ENCODE data around the gene SLC22A12.

Gene SLC22A12

DNA sequence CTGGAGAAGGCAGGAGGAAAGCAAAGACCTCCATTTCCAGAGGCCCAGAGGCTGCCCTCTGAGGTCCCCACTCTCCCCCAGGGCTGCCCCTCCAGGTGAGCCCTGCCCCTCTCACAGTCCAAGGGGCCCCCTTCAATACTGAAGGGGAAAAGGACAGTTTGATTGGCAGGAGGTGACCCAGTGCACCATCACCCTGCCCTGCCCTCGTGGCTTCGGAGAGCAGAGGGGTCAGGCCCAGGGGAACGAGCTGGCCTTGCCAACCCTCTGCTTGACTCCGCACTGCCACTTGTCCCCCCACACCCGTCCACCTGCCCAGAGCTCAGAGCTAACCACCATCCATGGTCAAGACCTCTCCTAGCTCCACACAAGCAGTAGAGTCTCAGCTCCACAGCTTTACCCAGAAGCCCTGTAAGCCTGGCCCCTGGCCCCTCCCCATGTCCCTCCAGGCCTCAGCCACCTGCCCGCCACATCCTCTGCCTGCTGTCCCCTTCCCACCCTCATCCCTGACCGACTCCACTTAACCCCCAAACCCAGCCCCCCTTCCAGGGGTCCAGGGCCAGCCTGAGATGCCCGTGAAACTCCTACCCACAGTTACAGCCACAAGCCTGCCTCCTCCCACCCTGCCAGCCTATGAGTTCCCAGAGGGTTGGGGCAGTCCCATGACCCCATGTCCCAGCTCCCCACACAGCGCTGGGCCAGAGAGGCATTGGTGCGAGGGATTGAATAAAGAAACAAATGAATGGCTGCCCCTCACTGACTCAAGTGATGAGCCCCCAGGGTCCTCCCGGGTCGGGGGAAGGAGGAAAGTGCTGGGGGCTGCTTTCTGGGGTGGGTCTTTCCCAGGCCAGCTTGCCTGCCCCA lies 10.8 kb downstream of the SLC22A12 start:
- no peak overlapping the region for H3K27ac ChIP-seq
- no peak for DNase-seq (ENCODE audit: low read depth, low spot score)

DNA sequence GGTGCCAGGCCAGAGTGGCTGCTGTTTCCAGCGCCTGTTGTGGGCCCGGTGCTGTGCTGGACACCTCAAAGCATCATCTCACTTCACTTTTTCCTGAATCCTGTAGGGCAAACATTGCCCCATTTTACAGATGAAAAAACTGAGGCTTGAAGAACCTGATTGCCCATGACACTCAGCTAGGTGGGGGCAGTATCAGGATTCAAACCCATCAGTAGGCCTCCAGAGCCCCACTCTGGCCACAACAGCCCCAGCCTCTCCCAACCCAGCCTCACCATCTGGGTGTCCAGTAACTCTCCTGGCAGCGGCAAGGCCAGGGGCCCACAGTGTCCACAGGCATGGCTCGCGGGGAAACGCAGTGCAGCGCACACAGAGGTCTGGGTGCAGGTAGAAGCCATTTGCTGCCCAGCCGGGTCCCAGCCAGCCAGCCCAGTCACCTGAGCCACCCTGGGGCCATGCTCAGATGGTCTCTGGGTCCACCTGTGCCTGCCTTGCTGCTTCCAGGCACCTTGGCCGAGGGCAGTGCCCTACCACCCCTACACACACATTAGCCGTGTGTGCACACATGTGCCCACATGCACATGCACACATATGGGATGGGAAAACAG lies 11.5 kb downstream of the SLC22A12 start:
- DNase-seq (ENCODE audit: low read depth, low spot score): no peak
- no peak overlapping the region for H3K27ac ChIP-seq

DNA sequence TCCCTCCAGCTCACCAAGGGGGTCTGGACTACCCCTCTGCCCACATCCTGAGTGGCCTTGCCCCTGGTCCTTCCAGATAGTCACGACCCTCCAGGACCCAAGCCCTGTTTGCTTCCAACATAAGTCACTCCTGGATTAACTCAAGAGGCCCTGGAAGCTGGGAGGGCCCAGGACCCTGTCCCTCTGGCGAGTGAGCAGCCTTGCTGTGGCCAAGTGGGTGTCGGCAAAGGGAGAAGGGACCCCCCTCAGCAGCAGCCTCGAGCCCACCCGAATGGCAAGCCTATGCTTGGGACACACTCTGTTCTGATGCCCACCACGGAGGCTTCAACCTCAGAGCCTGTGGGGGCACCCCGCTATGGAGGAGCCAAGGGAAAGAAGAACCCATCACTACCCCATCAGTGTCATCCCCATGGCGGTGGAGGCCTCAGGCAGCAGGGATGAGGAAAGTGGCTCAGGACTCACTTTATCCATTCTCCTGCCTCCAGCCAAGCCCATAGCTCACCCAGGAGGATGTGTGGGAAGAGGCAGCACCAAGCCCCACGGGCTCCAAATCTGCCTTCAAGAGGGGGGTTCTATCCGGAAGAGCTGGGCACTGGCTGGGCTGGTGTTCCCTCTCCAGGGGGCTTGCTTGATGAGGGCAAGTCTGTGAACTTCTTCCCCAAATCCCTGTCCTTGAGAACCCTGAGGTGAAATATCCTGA lies 12.5 kb downstream of the SLC22A12 start:
- DNase-seq (ENCODE audit: low read depth, low spot score): no peak
- no peak overlapping the region for H3K27ac ChIP-seq

DNA sequence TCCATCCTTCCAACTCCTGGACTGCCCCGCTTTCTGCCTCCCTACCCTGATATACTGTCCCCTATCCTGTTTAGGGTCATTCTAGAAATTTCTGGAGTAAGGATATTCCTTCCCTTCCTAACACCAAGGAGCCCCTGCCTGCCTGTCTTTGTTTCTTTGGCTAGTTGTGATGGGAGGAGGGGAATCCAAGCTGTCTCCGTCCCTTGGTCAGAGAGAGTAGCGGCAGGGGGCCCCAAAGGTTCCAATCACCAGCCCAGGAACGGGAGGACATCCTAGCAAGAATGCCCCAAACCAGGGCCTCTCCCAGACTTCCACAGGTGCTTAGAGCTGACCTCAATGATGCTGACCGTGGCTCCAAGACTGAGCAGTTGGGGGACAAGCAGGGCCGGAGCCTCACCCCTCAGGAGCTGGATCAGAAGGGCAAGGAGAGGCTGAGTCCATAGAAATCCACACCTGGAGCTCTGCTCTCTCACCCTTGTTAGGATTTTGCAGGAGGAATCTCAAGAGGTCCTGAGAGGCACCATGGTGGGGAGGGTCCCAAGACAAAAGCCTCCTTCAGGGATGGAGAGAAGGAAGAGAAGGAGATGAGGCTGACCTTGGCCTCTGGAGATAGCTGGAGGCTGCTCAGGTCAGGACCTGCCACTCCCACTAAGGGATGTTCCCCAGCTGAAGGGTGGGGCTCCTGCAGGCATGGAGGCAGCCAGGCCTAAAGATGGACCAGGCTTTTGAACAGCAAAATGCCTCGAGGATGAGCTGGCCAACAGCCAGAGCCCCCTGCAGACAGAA lies 13.6 kb downstream of the SLC22A12 start:
- H3K27ac ChIP-seq: no peak overlapping the region
- no peak for DNase-seq (ENCODE audit: low read depth, low spot score)

DNA sequence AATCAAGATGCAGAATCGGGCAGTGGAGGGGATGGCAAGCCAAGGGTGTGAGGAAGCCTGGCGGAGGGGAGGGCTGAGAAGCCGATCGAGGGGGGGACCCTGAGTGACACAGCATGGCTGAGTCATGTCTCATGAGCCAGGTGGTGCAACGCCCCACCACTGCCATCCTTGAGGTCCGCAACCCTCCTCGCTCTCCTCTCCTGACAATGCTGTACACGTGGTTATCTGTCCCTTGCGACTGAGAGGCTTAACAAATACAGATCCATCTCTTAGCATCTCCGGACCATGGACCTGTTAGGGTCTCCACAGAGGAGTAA lies 14.2 kb downstream of the SLC22A12 start:
- no peak for DNase-seq (ENCODE audit: low read depth, low spot score)
- no peak overlapping the region for H3K27ac ChIP-seq

DNA sequence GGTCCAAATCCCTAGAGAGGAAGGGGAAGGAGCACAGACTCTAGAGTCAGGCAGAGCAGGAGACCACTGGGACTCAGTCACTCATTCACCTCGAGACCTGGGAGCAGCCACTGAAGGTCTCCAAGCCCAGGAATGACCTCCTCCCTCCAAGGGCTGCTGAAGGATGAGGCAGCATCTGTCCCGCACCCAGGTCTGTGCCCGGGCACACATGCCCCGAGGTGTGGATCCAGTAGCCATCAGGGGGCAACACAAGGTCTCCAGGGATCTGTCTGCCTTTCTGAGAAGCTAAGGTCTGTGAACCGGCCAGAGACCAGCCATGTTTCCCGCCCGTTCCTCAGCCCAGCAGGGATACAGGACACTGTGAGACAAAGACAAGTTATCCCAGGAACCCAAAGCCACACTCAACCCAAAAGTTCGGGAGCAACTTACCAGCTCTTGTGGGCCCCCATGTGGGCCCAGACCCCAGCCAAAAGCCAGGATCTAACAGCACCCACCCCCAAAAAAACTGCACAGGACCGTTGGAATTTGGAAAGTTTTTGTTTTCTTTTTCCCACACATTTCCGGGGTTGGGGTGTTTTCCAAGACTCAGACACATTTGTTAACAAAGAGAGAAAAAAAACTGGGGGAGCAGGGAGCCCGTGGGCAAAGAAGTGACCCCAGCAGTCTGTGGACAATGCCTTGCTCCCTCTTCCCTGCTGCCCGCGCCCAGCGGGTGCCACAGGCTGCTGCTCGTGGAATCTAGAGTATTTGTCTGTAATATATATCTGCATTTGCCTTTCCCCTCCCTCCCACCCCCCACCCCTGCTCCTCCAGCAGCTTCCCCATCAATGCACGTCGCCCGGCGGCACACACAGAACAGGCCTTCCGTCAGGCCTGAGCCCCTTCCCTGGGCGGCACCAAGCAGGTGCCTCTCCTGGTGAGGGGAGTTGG lies 14.9 kb downstream of the SLC22A12 start:
- no peak overlapping the region for H3K27ac ChIP-seq
- no peak for DNase-seq (ENCODE audit: low read depth, low spot score)

DNA sequence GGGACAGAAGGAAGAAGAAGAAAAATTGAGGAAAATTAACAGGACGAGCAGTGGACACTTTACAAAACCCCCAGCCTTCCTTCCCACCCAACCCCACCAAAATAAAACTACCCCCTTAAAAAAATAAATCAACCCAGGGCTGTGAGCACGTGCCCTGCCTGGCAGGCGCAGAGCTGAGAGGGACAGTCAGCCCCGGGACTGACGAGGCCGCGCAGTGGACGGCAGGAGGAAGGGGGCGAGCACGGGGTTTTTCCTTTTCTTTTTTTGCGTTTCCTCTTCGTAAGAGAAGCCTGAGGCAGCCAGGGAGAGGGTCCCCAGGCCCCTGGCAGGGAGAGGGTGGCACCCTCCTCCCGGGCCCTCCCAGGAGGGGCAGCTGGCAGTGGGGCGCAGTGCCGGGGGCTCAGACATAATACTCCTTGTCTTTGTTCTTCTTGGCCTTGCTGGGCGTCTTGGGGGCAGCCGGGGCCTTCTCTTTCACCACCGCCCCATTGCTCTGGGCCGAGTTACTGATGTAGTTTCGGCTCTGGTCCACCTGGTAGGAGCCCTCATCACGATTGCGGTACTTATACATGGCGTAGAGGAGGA lies 15.9 kb downstream of the SLC22A12 start:
- DNase-seq (ENCODE audit: low read depth, low spot score): no peak
- H3K27ac ChIP-seq: no peak overlapping the region

DNA sequence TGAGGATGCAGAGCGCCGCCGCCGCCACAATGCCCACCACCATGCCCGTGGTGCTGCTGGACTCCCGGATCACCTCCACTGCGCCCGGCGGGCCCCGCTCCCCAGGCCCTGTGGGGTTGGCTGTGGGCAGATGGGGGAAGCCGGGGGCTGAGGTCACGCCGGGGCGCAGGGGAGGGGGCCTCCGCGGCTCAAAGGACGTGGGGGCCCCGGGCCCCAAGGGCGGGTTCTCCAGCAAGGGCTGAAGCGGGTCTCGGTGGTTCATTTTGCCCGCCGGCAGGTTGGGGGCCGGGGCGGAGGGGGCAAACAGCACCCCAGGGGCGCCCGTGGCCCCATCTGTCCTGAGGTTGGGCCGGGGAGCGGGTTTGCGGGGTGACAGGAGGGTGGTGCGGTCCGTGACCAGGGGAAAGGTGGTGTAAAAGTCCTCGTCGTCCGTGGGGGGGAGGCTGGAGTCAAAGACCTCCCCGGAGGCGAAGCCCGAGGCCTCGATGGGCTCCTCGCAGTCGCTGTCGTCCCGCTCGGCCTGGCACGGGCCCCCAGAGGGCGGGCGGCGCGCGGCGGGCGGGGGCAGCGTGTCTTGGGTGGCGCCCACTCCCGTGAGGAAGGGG lies 16.5 kb downstream of the SLC22A12 start:
- DNase-seq (ENCODE audit: low read depth, low spot score): no peak
- no peak overlapping the region for H3K27ac ChIP-seq

DNA sequence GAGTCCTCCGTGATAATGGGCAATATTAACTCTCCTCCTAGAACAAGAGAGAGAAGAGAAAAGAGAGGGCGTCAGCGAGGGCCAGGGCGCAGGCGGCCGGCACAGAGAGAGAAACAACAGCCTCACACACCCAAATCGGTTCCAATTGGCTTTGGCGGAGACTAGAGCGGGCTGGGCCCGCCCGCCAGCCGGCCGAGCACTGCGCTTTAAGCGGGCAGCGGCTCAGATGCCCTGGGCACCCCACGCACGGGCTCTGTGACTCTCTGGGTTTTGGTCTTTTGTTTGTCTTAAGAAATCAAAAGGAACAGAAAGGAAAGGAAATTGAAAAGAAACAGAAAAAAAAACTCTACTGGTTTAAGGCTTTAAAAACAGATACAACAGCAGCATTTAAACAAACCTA lies 17.0 kb downstream of the SLC22A12 start:
- H3K27ac ChIP-seq: no peak overlapping the region
- DNase-seq (ENCODE audit: low read depth, low spot score): no peak

DNA sequence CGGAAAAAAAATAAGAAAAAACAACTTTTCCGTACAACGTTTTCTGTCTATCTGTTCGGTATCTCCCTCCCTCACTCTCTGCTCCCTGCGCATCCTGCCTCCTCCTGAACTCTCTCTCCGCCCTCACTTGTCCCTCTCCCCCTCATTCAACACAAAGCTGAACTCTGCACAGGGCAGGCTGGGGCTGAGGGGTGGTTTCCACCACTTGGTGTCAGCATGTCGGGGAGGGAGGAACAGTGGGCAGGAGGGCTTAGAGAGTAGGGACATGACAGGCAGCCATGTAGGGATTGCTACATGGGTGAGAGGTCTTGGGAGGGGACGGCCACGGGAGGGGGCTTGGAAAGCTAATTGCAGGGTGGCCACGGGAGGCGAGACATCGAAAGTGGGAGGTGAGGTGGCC lies 17.6 kb downstream of the SLC22A12 start:
- no peak for DNase-seq (ENCODE audit: low read depth, low spot score)
- no peak overlapping the region for H3K27ac ChIP-seq

DNA sequence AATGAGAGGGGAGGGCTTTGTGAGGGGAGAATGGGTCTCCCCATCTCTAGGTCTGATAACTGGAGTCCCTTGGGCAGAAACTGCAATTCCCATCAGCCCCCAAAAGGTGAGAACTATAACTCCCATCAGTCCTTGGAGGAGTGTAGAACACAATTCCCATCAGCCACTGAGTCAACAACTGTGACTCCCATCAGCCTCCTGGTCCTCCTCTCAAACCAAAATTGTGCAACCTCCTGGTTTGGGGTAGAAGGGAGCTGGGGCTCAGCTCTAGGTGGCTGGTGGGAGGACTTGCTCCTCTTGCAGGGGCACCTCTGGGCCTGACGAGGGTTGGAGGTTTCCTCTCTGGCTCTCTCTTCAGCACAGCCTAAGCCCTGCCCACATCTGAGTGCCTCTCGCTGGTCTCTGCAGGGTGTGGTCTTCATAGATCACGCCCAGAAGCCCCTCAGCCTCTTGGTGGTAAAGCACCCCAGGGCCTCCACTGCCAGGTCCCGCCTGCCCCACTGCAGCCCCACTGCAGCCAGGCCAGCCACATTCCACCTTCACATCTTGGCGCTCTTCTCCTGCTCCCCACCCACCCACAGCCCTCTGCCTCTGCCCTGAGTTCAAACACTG lies 18.5 kb downstream of the SLC22A12 start:
- H3K27ac ChIP-seq: no peak overlapping the region
- DNase-seq (ENCODE audit: low read depth, low spot score): no peak

DNA sequence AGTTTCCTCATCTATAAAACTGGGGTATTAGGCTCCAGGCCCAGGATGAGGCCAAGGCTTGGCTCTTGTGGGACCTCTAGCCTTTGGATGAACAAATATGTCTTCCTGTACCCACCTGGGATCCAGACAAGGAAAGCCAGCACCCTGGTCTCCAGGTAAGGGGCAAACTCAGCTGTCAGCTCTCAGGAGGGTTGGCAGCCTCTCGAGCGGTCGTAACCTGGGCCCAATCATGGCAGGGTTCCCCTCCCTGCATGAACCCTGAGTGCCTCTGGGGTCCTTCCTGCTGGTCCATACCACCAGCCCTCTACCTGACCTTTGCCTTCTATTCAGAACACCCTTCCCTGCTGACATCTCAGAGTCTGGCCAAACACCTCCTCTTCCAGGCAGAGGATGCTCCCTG lies 19.6 kb downstream of the SLC22A12 start:
- DNase-seq (ENCODE audit: low read depth, low spot score): no peak
- no peak overlapping the region for H3K27ac ChIP-seq

DNA sequence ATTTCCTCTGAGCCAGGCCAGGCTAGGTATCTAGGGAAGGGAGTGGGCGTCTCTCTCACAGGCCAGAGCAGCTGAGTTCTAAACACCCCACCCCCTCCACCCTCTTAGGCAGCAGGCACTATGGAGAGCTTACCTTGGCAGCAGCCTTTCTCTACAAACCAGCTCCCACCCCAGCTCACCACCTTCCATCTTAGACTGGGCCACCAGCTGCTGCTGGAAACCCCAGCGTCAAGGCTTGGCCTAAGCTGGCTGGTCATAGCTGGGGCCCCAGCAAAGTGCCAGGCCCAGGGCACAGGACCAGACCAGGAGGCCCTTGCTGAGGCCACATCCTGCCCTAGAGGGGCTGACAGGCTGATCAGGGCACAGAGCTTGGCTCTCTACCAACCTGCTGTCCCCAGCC lies 20.2 kb downstream of the SLC22A12 start:
- no peak for DNase-seq (ENCODE audit: low read depth, low spot score)
- H3K27ac ChIP-seq: no peak overlapping the region

DNA sequence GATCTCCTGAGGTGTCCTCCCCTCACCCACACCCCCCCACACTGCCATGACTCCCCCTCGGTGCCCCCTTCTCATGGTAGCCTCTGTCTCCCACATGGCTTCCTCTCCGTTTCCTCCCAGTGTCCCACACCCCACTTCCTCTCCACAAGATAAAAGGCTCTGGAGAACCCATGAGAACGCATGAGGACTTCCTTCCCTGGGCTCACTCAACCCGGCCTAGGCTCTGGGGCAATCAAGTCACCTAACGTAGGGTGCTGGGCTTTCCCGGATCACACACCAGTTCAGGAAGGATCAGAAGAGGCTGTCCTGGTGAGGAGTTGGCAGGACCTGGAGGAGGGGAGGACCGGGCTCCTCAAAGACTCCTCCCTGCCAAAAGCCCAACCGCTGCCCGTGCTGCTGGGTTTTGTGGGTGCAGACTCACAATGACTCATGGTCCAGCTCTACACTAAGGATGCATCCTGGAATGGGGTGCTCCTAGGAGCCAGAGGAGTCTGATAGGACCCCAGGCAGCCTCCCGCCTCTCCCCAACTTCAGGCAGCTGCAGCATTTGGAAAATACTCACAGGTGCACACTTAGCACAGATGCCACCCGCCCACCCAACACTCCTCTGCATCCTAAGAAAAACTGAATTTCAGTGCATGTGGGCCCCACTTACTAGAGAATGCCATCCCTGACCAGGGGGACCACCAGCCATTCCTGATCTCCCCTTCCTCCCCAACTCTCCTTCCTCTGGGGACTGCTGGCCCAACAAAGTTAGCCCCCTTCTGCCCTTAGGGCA lies 21.0 kb downstream of the SLC22A12 start:
- no peak overlapping the region for H3K27ac ChIP-seq
- no peak for DNase-seq (ENCODE audit: low read depth, low spot score)

DNA sequence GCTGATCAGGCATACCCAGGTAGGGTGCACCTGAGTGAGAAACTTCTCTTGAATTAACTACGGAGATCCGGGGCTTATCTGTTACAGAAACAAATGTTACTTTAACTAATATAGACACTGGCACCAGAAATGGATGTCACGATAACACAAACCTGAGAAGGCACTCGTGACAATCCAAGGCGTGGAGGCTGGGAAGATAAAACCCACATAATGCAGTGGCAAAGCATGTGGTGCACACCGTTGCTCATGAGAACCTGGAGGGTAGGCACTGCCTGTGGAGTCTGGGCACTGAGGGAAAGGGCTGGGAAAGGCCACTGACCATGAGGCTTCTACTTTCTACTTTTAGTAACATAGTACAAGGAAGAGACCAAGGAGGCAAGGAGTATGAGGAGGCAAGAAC lies 22.6 kb downstream of the SLC22A12 start:
- H3K27ac ChIP-seq: no peak overlapping the region
- DNase-seq (ENCODE audit: low read depth, low spot score): no peak

DNA sequence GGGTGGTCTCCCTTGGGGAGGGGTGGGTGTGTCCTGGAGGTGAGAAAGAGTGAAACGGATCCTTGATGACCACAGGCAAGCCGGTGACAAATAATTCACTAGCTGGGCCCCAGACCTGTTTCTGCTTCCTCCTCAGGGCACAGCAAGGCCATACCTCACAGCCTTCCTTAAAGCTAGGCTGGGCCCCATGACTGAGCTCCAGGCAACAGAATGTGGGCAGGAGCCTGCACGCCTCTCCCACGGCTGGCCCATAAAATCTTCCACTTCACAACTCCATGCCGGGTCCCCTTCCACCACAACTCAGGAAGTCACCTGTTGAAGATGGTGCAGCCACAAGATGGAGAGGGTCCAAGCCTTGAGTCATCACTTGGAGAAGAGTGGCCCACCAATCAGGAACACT lies 23.9 kb downstream of the SLC22A12 start:
- no peak for DNase-seq (ENCODE audit: low read depth, low spot score)

DNA sequence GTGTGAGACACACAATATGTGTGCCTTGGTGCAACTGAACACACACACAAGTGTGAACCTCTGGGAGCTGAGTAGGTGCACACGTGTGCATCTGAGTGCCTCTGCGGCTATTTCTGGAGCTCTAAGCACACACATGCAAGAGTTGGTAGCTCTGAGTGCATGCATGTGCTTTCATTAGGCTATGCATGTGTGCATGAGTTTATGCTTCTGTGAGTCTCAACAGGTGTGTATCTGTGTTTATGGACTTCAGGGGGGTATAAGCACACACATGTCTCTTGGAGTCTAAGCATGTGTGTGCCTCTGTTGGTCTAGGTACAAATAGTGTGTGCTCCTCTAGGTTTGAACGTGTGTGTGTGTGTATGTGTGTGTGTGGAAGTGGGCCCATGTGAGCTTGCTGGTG lies 25.8 kb downstream of the SLC22A12 start:
- DNase-seq (ENCODE audit: low read depth, low spot score): no peak
- no peak overlapping the region for H3K27ac ChIP-seq

More for the DNA sequence above, 23.9 kb downstream of the SLC22A12 start:
- no peak overlapping the region for H3K27ac ChIP-seq

DNA sequence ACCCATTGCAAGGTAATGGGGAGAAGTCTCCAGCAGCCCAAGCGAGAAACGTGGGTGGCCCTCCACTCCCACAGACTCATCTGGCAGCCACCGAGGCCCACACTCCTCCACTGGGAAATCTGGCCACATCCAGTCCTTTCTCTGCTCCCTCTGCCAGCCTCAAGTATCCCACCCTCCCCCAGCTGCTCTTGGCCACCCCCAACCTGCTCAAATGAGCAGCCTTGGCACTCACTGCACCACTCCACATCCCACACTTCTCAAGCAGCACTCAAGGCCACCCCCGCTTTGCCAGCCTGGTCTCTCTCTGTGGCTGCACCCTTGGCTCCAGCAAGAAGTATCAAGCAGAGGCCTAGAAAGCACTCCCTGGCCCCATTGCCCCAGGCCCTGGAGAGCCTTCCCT lies 28.2 kb downstream of the SLC22A12 start:
- no peak overlapping the region for H3K27ac ChIP-seq
- no peak for DNase-seq (ENCODE audit: low read depth, low spot score)

Data from epithelial cell of prostate (primary cell).